ENCODE data around the gene PDZD2. TPM values are rescaled to one million over a fixed set of nuclear protein-coding genes. Genes with fewer than 3 reads are reported as not detected.

Gene PDZD2
- total and polyA plus RNA-seq, 9 donors: 4.6 to 12.6 (median 7.9) TPM

- Histone ChIP-seq H3K36me3 (ENCODE audit: control insufficient read depth, insufficient read depth, low read length) (no peaks in the 10 kb centered on the region), H3K4me3 (ENCODE audit: low read length) (no peak overlapping the region), H3K4me1 (ENCODE audit: control insufficient read depth, insufficient read depth, low read length) (peaks cover 7% of the 10 kb centered on the region), H3K27ac (ENCODE audit: low read length) (no peak overlapping the region), H3K9me3 (replicated peaks; ENCODE audit: control insufficient read depth, low read depth, low read length) (no peaks in the 10 kb centered on the region), H3K27me3 (ENCODE audit: control insufficient read depth, insufficient read depth, low read length) (no peaks in the 10 kb centered on the region)
- WGBS (ENCODE audit: insufficient coverage): 80% methylated on average over 1 of the region's 2 CpGs
- DNase-seq: no peak
These were observed 27.9 kb upstream of the PDZD2 start for GRCh38 chr5:31611002-31611401.

GRCh38 chr5:31613651-31614050 is 25.3 kb upstream of the PDZD2 start:
- DNase-seq: no peak
- Histone ChIP-seq H3K9me3 (replicated peaks; ENCODE audit: control insufficient read depth, low read depth, low read length) (no peaks in the 10 kb centered on the region), H3K27ac (ENCODE audit: low read length) (no peak overlapping the region), H3K36me3 (ENCODE audit: control insufficient read depth, insufficient read depth, low read length) (no peaks in the 10 kb centered on the region), H3K27me3 (ENCODE audit: control insufficient read depth, insufficient read depth, low read length) (no peaks in the 10 kb centered on the region), H3K4me1 (ENCODE audit: control insufficient read depth, insufficient read depth, low read length) (peaks cover 7% of the 10 kb centered on the region), H3K4me3 (ENCODE audit: low read length) (no peak overlapping the region)
- no CpG with 5 or more reads among the region's 1 CpG for WGBS (ENCODE audit: insufficient coverage)

DNA sequence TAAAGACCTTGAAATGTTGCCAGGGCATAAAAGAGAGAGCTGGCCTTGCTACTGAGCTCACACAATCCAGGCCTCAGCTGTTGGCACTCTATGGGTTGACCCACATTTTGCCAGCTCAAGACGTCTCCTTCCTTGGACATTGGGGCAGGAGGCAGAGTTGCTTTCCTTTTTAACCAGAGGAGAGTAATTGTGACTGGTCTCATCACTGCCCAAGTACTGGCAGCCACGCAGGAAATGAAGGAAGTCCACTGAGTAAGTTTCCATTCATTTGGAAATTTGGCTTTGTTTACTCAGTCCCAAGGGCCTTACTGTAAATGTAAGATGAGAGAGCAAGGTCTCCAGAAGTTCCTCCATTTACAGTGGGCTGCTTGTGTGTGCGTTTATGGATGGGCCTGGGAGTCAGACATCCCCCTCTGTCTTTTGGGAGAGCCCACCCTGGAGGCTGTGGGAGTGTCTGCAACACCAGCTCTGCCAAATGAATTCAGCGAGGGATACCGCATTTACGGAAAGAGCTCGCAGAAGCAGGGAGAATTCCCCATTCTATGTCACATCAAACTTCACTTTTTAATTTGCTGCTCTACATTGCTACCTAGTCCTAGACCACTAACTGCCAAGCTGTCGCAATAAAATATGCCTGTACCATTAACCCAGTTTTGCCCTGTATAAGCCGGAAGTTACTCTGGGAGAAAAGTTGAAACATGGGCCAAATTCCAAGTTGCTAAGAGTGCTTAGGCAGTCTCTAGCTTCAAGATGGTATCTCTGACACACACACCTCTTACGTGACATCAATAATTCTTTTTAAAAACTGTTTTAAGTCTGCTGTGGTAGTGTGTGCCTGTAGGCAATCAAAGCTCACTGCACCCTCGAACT is 24.5 kb upstream of the PDZD2 start:
- peak; percentile 68 for DNase-seq
- no peaks in the 10 kb centered on the region for H3K27me3 ChIP-seq (ENCODE audit: control insufficient read depth, insufficient read depth, low read length)
- no peak overlapping the region for H3K27ac ChIP-seq (ENCODE audit: low read length)
- no peaks in the 10 kb centered on the region for H3K36me3 ChIP-seq (ENCODE audit: control insufficient read depth, insufficient read depth, low read length)
- H3K9me3 ChIP-seq (replicated peaks; ENCODE audit: control insufficient read depth, low read depth, low read length): no peaks in the 10 kb centered on the region
- H3K4me3 ChIP-seq (ENCODE audit: low read length): no peak overlapping the region
- 41% methylated on average over 6 of the region's 11 CpGs for WGBS (ENCODE audit: insufficient coverage)
- H3K4me1 ChIP-seq (ENCODE audit: control insufficient read depth, insufficient read depth, low read length): peaks cover 7% of the 10 kb centered on the region

GRCh38 chr5:31617867-31618266 is 21.1 kb upstream of the PDZD2 start:
- Histone ChIP-seq H3K4me1 (ENCODE audit: control insufficient read depth, insufficient read depth, low read length) (peaks cover 7% of the 10 kb centered on the region), H3K9me3 (replicated peaks; ENCODE audit: control insufficient read depth, low read depth, low read length) (no peaks in the 10 kb centered on the region), H3K4me3 (ENCODE audit: low read length) (no peak overlapping the region), H3K36me3 (ENCODE audit: control insufficient read depth, insufficient read depth, low read length) (no peaks in the 10 kb centered on the region), H3K27me3 (ENCODE audit: control insufficient read depth, insufficient read depth, low read length) (no peaks in the 10 kb centered on the region), H3K27ac (ENCODE audit: low read length) (no peak overlapping the region)
- DNase-seq: no peak
- WGBS (ENCODE audit: insufficient coverage): 80% methylated on average over 2 of the region's 5 CpGs

DNA sequence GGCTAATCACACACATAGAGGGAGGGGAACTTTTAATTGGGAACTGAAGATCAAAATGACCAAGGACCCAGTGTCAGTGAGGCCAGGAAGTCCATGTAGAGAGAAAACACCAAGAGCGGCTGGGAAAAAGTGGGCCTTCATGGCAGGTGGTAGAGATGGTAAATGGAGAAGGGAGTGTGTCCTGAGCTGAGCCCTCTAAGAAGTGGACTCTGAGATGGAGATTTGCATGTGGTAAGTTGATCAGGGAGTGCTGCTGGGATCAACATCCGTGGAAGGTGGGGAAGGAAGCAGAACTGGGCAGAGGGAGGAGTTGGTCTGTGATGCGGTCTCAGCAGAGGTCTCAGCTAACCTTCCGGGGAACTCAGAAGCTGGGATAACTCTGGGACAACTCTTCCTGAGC is 18.9 kb upstream of the PDZD2 start:
- H3K9me3 ChIP-seq (replicated peaks; ENCODE audit: control insufficient read depth, low read depth, low read length): no peaks in the 10 kb centered on the region
- H3K27me3 ChIP-seq (ENCODE audit: control insufficient read depth, insufficient read depth, low read length): no peaks in the 10 kb centered on the region
- H3K36me3 ChIP-seq (ENCODE audit: control insufficient read depth, insufficient read depth, low read length): no peaks in the 10 kb centered on the region
- no peak for DNase-seq
- no peak overlapping the region for H3K27ac ChIP-seq (ENCODE audit: low read length)
- no peak overlapping the region for H3K4me3 ChIP-seq (ENCODE audit: low read length)
- H3K4me1 ChIP-seq (ENCODE audit: control insufficient read depth, insufficient read depth, low read length): no peaks in the 10 kb centered on the region
- 78% methylated on average over 4 of the region's 4 CpGs for WGBS (ENCODE audit: insufficient coverage)

DNA sequence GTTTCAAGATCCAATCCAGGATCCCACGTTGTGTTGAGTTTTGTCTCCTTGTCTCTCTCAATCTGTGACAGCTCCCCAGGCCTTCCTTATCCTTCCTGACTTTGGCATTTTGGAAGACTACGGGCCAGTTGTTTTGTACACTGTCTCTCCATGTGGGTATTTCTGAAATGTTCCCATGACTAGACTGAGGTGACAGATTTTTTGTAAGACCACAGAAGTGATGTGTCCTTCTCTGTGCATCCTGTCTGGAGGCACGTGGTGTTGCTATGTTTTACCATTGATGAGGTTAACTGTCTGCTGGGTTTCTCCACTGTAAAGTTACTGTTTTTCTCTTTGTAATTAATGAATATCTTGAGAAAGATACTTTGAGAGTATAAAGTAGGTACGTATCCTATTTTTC is 15.7 kb upstream of the PDZD2 start:
- WGBS (ENCODE audit: insufficient coverage): 83% methylated on average over 3 of the region's 4 CpGs
- Histone ChIP-seq H3K36me3 (ENCODE audit: control insufficient read depth, insufficient read depth, low read length) (no peaks in the 10 kb centered on the region), H3K27ac (ENCODE audit: low read length) (no peak overlapping the region), H3K27me3 (ENCODE audit: control insufficient read depth, insufficient read depth, low read length) (peaks cover 2% of the 10 kb centered on the region), H3K9me3 (replicated peaks; ENCODE audit: control insufficient read depth, low read depth, low read length) (no peaks in the 10 kb centered on the region), H3K4me1 (ENCODE audit: control insufficient read depth, insufficient read depth, low read length) (no peaks in the 10 kb centered on the region), H3K4me3 (ENCODE audit: low read length) (no peak overlapping the region)
- DNase-seq: no peak

DNA sequence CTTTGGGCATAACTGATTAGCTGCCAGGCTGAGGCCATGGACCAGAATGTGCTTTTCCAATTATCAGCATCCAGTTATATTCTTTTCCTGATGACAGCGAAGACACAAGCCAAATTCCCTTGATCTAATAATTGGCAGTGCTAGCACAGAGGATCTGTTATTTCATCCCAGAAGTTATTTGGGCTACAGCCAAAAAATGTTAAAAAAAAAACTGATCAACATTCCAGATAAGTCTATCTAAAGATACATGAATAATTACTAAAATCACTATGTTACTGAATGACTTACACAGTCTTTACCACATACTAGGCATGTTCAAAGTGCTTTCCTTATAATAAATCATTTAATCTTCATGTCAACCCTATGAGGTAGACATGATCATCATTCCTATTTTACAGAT is 13.5 kb upstream of the PDZD2 start:
- Histone ChIP-seq H3K27ac (ENCODE audit: low read length) (no peak overlapping the region), H3K4me1 (ENCODE audit: control insufficient read depth, insufficient read depth, low read length) (no peaks in the 10 kb centered on the region), H3K36me3 (ENCODE audit: control insufficient read depth, insufficient read depth, low read length) (no peaks in the 10 kb centered on the region), H3K9me3 (replicated peaks; ENCODE audit: control insufficient read depth, low read depth, low read length) (no peaks in the 10 kb centered on the region), H3K4me3 (ENCODE audit: low read length) (no peak overlapping the region), H3K27me3 (ENCODE audit: control insufficient read depth, insufficient read depth, low read length) (peaks cover 2% of the 10 kb centered on the region)
- no peak for DNase-seq
- no CpG with 5 or more reads among the region's 1 CpG for WGBS (ENCODE audit: insufficient coverage)

GRCh38 chr5:31626156-31626555 is 12.8 kb upstream of the PDZD2 start:
- WGBS (ENCODE audit: insufficient coverage): no CpG with 5 or more reads among the region's 3 CpGs
- Histone ChIP-seq H3K4me1 (ENCODE audit: control insufficient read depth, insufficient read depth, low read length) (no peaks in the 10 kb centered on the region), H3K4me3 (ENCODE audit: low read length) (no peak overlapping the region), H3K36me3 (ENCODE audit: control insufficient read depth, insufficient read depth, low read length) (no peaks in the 10 kb centered on the region), H3K9me3 (replicated peaks; ENCODE audit: control insufficient read depth, low read depth, low read length) (no peaks in the 10 kb centered on the region), H3K27ac (ENCODE audit: low read length) (no peak overlapping the region), H3K27me3 (ENCODE audit: control insufficient read depth, insufficient read depth, low read length) (peaks cover 2% of the 10 kb centered on the region)
- no peak for DNase-seq

DNA sequence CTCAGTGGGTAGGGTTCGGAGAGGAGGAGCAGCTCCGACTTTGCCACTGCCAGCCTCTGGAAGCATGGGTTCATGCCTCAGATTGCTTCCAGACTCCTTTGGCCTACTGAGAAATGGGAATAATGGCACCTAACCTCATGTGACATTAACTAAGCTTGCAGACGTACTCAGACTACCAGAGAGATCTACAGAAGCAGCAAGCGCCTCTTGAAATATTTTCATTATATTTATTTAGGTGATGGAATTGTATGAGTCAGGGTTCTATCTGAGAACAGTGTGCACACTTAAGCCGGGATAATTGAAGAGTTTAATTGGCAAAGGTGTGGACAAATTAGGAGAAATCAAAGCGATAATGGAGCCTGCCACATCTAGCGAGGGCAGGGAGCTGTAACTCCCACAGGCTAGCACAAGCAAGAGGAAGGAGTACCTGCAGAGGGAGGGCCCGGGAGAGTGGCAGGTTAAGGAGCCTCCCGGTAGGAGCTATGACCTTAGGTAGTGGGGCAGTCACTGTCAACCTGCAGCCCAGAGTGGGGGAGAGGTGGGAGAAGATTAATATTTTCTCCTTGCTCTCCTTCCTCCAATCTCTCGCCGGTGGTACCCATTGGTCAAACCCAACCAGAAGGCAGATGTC is 12.2 kb upstream of the PDZD2 start:
- Histone ChIP-seq H3K4me1 (ENCODE audit: control insufficient read depth, insufficient read depth, low read length) (no peaks in the 10 kb centered on the region), H3K4me3 (ENCODE audit: low read length) (no peak overlapping the region), H3K27me3 (ENCODE audit: control insufficient read depth, insufficient read depth, low read length) (peaks cover 2% of the 10 kb centered on the region), H3K36me3 (ENCODE audit: control insufficient read depth, insufficient read depth, low read length) (no peaks in the 10 kb centered on the region), H3K27ac (ENCODE audit: low read length) (no peak overlapping the region), H3K9me3 (replicated peaks; ENCODE audit: control insufficient read depth, low read depth, low read length) (no peaks in the 10 kb centered on the region)
- no peak for DNase-seq
- 68% methylated on average over 7 of the region's 11 CpGs for WGBS (ENCODE audit: insufficient coverage)

- H3K27ac ChIP-seq (ENCODE audit: low read length): no peak overlapping the region
These were observed 8.0 kb upstream of the PDZD2 start for GRCh38 chr5:31630931-31631330.

More at GRCh38 chr5:31630931-31631330, 8.0 kb upstream of the PDZD2 start:
- no peak overlapping the region for H3K4me3 ChIP-seq (ENCODE audit: low read length)
- no peaks in the 10 kb centered on the region for H3K9me3 ChIP-seq (replicated peaks; ENCODE audit: control insufficient read depth, low read depth, low read length)
- DNase-seq: no peak
- WGBS (ENCODE audit: insufficient coverage): 54% methylated on average over 7 of the region's 7 CpGs
- H3K4me1 ChIP-seq (ENCODE audit: control insufficient read depth, insufficient read depth, low read length): no peaks in the 10 kb centered on the region
- H3K27me3 ChIP-seq (ENCODE audit: control insufficient read depth, insufficient read depth, low read length): peaks cover 2% of the 10 kb centered on the region
- no peaks in the 10 kb centered on the region for H3K36me3 ChIP-seq (ENCODE audit: control insufficient read depth, insufficient read depth, low read length)
